Endodermal cell (in vitro differentiated cells): ENCODE measurements around the gene HS6ST3. TPM values are rescaled to one million over a fixed set of nuclear protein-coding genes. Genes with fewer than 3 reads are reported as not detected.
"Not testable (repeated sequence)": the region's sequence is repeated elsewhere in the genome, so short reads cannot be mapped to it uniquely, and the experiment has no call there.

Experiments
- DNase-seq: peaks from one replicate; pipeline ENCODE4 v3.0.0-alpha.2; 2017
- H3K27ac ChIP-seq: 2 replicates; pipeline ENCODE4 v1.5.1; 2013; ENCODE audit warnings: mild to moderate bottlenecking, low read depth, low read length, moderate library complexity
- H3K27me3 ChIP-seq: 2 replicates; pipeline ENCODE4 v1.6.1; 2013; ENCODE audit warnings: mild to moderate bottlenecking, low read length, moderate library complexity; ENCODE audit not compliant: insufficient read depth, control insufficient read depth, poor library complexity, severe bottlenecking
- H3K36me3 ChIP-seq: 2 replicates; pipeline ENCODE4 v1.7.0; 2013; ENCODE audit warnings: mild to moderate bottlenecking, low read length, moderate library complexity; ENCODE audit not compliant: control insufficient read depth, insufficient read depth
- H3K4me1 ChIP-seq: one replicate; pipeline ENCODE4 v1.7.0; 2013; ENCODE audit warnings: low read length; ENCODE audit not compliant: control insufficient read depth, insufficient read depth
- H3K4me3 ChIP-seq: 2 replicates; pipeline ENCODE4 v1.5.1; 2013; ENCODE audit warnings: mild to moderate bottlenecking, low read length, moderate library complexity
- H3K9ac ChIP-seq: 2 replicates; pipeline ENCODE4 v1.6.1; 2013; ENCODE audit warnings: mild to moderate bottlenecking, low read length, moderate library complexity; ENCODE audit not compliant: poor library complexity, severe bottlenecking; ENCODE audit errors: extremely low read depth
- H3K9me3 ChIP-seq: 2 replicates; pipeline ENCODE4 v1.6.1; 2013; ENCODE audit warnings: mild to moderate bottlenecking, low read length, moderate library complexity; ENCODE audit not compliant: control insufficient read depth
- H3K27ac Mint-ChIP-seq: 2 replicates; pipeline ENCODE4 v1.8.0; 2020; ENCODE audit warnings: mixed read lengths
- H3K27me3 Mint-ChIP-seq: 2 replicates; pipeline ENCODE4 v1.8.0; 2021; ENCODE audit warnings: mild to moderate bottlenecking, mixed read lengths; ENCODE audit not compliant: insufficient read depth
- H3K36me3 Mint-ChIP-seq: 2 replicates; pipeline ENCODE4 v1.8.0; 2020; ENCODE audit warnings: low read depth, mixed read lengths
- H3K4me1 Mint-ChIP-seq: 2 replicates; pipeline ENCODE4 v1.8.0; 2020; ENCODE audit warnings: mixed read lengths
- H3K4me3 Mint-ChIP-seq: 2 replicates; pipeline ENCODE4 v1.8.0; 2020; ENCODE audit warnings: mild to moderate bottlenecking, moderate library complexity, mixed read lengths
- H3K9me3 Mint-ChIP-seq: 2 replicates; pipeline ENCODE4 v1.8.0; 2020; ENCODE audit warnings: mild to moderate bottlenecking, mixed read lengths
- CTCF ChIP-seq: fragments of 200-600 bp; sonication (generic); conservative IDR thresholded peaks from 2 replicates; pipeline ENCODE4 v1.5.0; 2021; ENCODE audit warnings: antibody characterized with exemption, mild to moderate bottlenecking
- WGBS, 2 experiments: methylation state at CpG; one replicate each; pipeline versions ENCODE4 v1.1.5 to v1.1.7; 2013; ENCODE audit warnings: missing lambda C conversion rate in 2 of 2, mixed read lengths in 1 of 2; ENCODE audit not compliant: insufficient coverage in 1 of 2, insufficient read length in 1 of 2; 5-methylcytosine and 5-hydroxymethylcytosine counted together
- total RNA-seq, 2 donors: library from RNA; stranded (reverse); fragmentation: NEBNext Ultra II Directional in 1 of 2; extraction: Animal tissue kit (Norgen Biotek cat#: 25700) in 1 of 2; gene quantifications; 2 replicates in 1 of 2; 3 replicates in 1 of 2; pipeline ENCODE4 v1.2.1, GENCODE V29; 2021

HS6ST3 gene
- total RNA-seq, 2 donors from 2014 or later, result 0.84 to 1.1 TPM

GRCh38 chr13:96524398-96525020 lies 434.6 kb downstream of the HS6ST3 start:
- WGBS, 2 experiments, result 88 to 91% methylated on average over 8 to 11 of the region's 11 CpGs
- DNase-seq, result peak; percentile 65

GRCh38 chr13:96525715-96526114 lies 435.8 kb downstream of the HS6ST3 start:
- Mint-ChIP-seq H3K4me1 (peaks cover 14% of the 10 kb centered on the region), H3K36me3 (no peaks in the 10 kb centered on the region), H3K27me3 (no peaks in the 10 kb centered on the region), H3K9me3 (no peaks in the 10 kb centered on the region), H3K27ac (no peak overlapping the region), H3K4me3 (no peak overlapping the region)
- Histone ChIP-seq H3K4me1 (no peaks in the 10 kb centered on the region), H3K9ac (no peak overlapping the region), H3K9me3 (no peaks in the 10 kb centered on the region), H3K36me3 (no peaks in the 10 kb centered on the region), H3K27ac (no peak overlapping the region), H3K27me3 (no peaks in the 10 kb centered on the region), H3K4me3 (no peak overlapping the region)
- WGBS, 2 experiments, result 94% methylated on average over 2 of the region's 2 CpGs; no CpG with 5 or more reads in 1 of the 2 experiments
- no peak for DNase-seq
- TF ChIP-seq CTCF, result no peak

More at GRCh38 chr13:96524398-96525020, 434.6 kb downstream of the HS6ST3 start:
- H3K9ac ChIP-seq, H3K27ac ChIP-seq, H3K9me3 ChIP-seq, H3K27me3 ChIP-seq, H3K27ac Mint-ChIP-seq, H3K4me3 Mint-ChIP-seq, H3K4me3 ChIP-seq, H3K9me3 Mint-ChIP-seq, H3K27me3 Mint-ChIP-seq, H3K36me3 Mint-ChIP-seq, H3K4me1 ChIP-seq, H3K36me3 ChIP-seq: not testable (repeated sequence)
- peak; percentile 60 for TF ChIP-seq CTCF
- H3K4me1 Mint-ChIP-seq, result peaks cover 14% of the 10 kb centered on the region

GRCh38 chr13:96527497-96527896 lies 437.6 kb downstream of the HS6ST3 start:
- Mint-ChIP-seq H3K27ac (no peak overlapping the region), H3K36me3 (no peaks in the 10 kb centered on the region), H3K4me1 (peaks cover 26% of the 10 kb centered on the region), H3K9me3 (no peaks in the 10 kb centered on the region), H3K27me3 (no peaks in the 10 kb centered on the region), H3K4me3 (no peak overlapping the region)
- no peaks in the 10 kb centered on the region for H3K4me1 ChIP-seq
- no peaks in the 10 kb centered on the region for H3K36me3 ChIP-seq
- no peaks in the 10 kb centered on the region for H3K9me3 ChIP-seq
- H3K9ac ChIP-seq, result no peak overlapping the region
- H3K27me3 ChIP-seq, result no peaks in the 10 kb centered on the region
- peak; percentile 54 for DNase-seq
- no peak overlapping the region for H3K4me3 ChIP-seq
- WGBS, 2 experiments, result 86% methylated on average over 3 of the region's 3 CpGs; no CpG with 5 or more reads in 1 of the 2 experiments
- no peak overlapping the region for H3K27ac ChIP-seq
- TF ChIP-seq CTCF, result peak; percentile 62
